GM23338 (cell line): ENCODE data around the gene DUSP8.

Experiments
- CTCF ChIP-seq, 2 experiments: fragments of 200-600 bp in 1 of 2; sonication (generic) in 1 of 2; conservative IDR thresholded peaks; 2 replicates each; pipeline versions ENCODE4 v1.5.1 to v1.6.1; 2016 to 2017; ENCODE audit warnings: antibody characterized with exemption in 2 of 2, low read depth in 2 of 2, mild to moderate bottlenecking in 2 of 2, moderate library complexity in 1 of 2
- EZH2 ChIP-seq: fragments of 200-600 bp; sonication (generic); IDR thresholded peaks from one replicate; pipeline ENCODE4 v1.8.0; 2017; ENCODE audit warnings: antibody characterized with exemption, mild to moderate bottlenecking, low read depth; ENCODE audit not compliant: unreplicated experiment
- EZH2phosphoT487 ChIP-seq: fragments of 200-600 bp; sonication (generic); IDR thresholded peaks from one replicate; pipeline ENCODE4 v1.8.1; 2018; ENCODE audit warnings: antibody characterized with exemption; ENCODE audit not compliant: unreplicated experiment
- JUNB ChIP-seq: IDR thresholded peaks from one replicate; pipeline ENCODE4 v1.6.1; 2016; ENCODE audit warnings: antibody characterized with exemption; ENCODE audit not compliant: unreplicated experiment
- POLR2AphosphoS5 ChIP-seq: IDR thresholded peaks from 2 replicates; pipeline ENCODE4 v1.6.1; 2016; ENCODE audit warnings: antibody characterized with exemption, low read depth
- REST ChIP-seq: IDR thresholded peaks from one replicate; pipeline ENCODE4 v1.6.1; 2018; ENCODE audit warnings: antibody characterized with exemption; ENCODE audit not compliant: unreplicated experiment

GRCh38 chr11:1508986-1509385 is 63.1 kb downstream of the DUSP8 start:
- TF ChIP-seq CTCF (conservative IDR thresholded peaks at IDR 0.05; ENCODE audit: low read depth in 2 of 2) = no peak
- TF ChIP-seq EZH2 = no peak
- no peak for TF ChIP-seq REST
- no peak for TF ChIP-seq JUNB
- TF ChIP-seq POLR2AphosphoS5 = no peak
- no peak for TF ChIP-seq EZH2phosphoT487
